ENCODE results near the gene ITPA. TPM values are rescaled to one million over a fixed set of nuclear protein-coding genes. Genes with fewer than 3 reads are reported as not detected.

Gene ITPA
- total RNA-seq, 4 donors from 2014 or later: 39.4 to 62.4 (median 50.5) TPM

GRCh38 chr20:3242172-3242692 is 32.9 kb downstream of the ITPA start:
- Histone ChIP-seq H3K9me3 (no peaks in the 10 kb centered on the region), H3K4me3 (no peak overlapping the region), H3K36me3 (no peaks in the 10 kb centered on the region), H3K27ac (no peak overlapping the region), H3K4me1 (peaks cover 0 to 26% (median 17%) of the 10 kb centered on the region in 4 donors), H3K27me3 (peaks cover 0 to 44% of the 10 kb centered on the region in 2 donors)
- DNase-seq (ENCODE audit: low spot score in 2 of 2): no peak
- WGBS, 2 donors: 65 to 67% methylated on average over 6 of the region's 6 CpGs
- TF ChIP-seq POLR2A (IDR thresholded peaks at IDR 0.05): no peak
- no peak for TF ChIP-seq EP300 (IDR thresholded peaks at IDR 0.05)
- TF ChIP-seq CTCF (IDR thresholded peaks at IDR 0.05): no peak

- no peak for DNase-seq (ENCODE audit: low spot score in 2 of 2)
- H3K27ac ChIP-seq: no peak overlapping the region
- 65 to 76% methylated on average over 11 of the region's 11 CpGs for WGBS, 2 donors
- peaks cover 0 to 34% of the 10 kb centered on the region in 2 donors for H3K27me3 ChIP-seq
- H3K4me3 ChIP-seq: no peak overlapping the region
- peaks cover 0 to 23% (median 10%) of the 10 kb centered on the region in 4 donors for H3K4me1 ChIP-seq
- no peaks in the 10 kb centered on the region for H3K36me3 ChIP-seq
- H3K9me3 ChIP-seq: no peaks in the 10 kb centered on the region
- TF ChIP-seq POLR2A (IDR thresholded peaks at IDR 0.05): no peak
Measured at GRCh38 chr20:3243718-3244358, 34.5 kb downstream of the ITPA start.

GRCh38 chr20:3244613-3245012 is 35.3 kb downstream of the ITPA start:
- Histone ChIP-seq H3K36me3 (peaks cover 0 to 1% (median 0%) of the 10 kb centered on the region in 3 donors), H3K4me3 (no peak overlapping the region), H3K4me1 (peaks cover 0 to 21% (median 10%) of the 10 kb centered on the region in 4 donors), H3K9me3 (no peaks in the 10 kb centered on the region), H3K27ac (no peak overlapping the region), H3K27me3 (peaks cover 0 to 30% of the 10 kb centered on the region in 2 donors)
- DNase-seq (ENCODE audit: low spot score in 2 of 2): no peak
- TF ChIP-seq EP300 (IDR thresholded peaks at IDR 0.05) (no peak), CTCF (IDR thresholded peaks at IDR 0.05) (no peak), POLR2A (IDR thresholded peaks at IDR 0.05) (no peak)
- 88 to 100% methylated on average over 1 of the region's 1 CpG for WGBS, 2 donors

GRCh38 chr20:3245156-3245555 is 35.9 kb downstream of the ITPA start:
- Histone ChIP-seq H3K27ac (no peak overlapping the region), H3K4me3 (no peak overlapping the region), H3K27me3 (peaks cover 0 to 24% of the 10 kb centered on the region in 2 donors), H3K4me1 (peaks cover 0 to 15% (median 7%) of the 10 kb centered on the region in 4 donors), H3K36me3 (peaks cover 0 to 7% (median 0%) of the 10 kb centered on the region in 3 donors), H3K9me3 (no peaks in the 10 kb centered on the region)
- no peak for DNase-seq (ENCODE audit: low spot score in 2 of 2)
- WGBS, 2 donors: 56 to 75% methylated on average over 2 of the region's 2 CpGs
- TF ChIP-seq CTCF (IDR thresholded peaks at IDR 0.05): no peak

GRCh38 chr20:3245711-3246110 is 36.4 kb downstream of the ITPA start:
- WGBS, 2 donors: 54 to 55% methylated on average over 4 of the region's 4 CpGs
- Histone ChIP-seq H3K36me3 (peaks cover 0 to 12% (median 0%) of the 10 kb centered on the region in 3 donors), H3K4me1 (peaks cover 0 to 15% (median 7%) of the 10 kb centered on the region in 4 donors), H3K4me3 (no peak overlapping the region), H3K9me3 (no peaks in the 10 kb centered on the region), H3K27me3 (peaks cover 0 to 19% of the 10 kb centered on the region in 2 donors), H3K27ac (no peak overlapping the region)
- no peak for DNase-seq (ENCODE audit: low spot score in 2 of 2)
- no peak for TF ChIP-seq POLR2A (IDR thresholded peaks at IDR 0.05)

GRCh38 chr20:3246682-3247081 is 37.4 kb downstream of the ITPA start:
- Histone ChIP-seq H3K9me3 (no peaks in the 10 kb centered on the region), H3K4me3 (no peak overlapping the region), H3K27me3 (peaks cover 0 to 9% of the 10 kb centered on the region in 2 donors), H3K27ac (no peak overlapping the region), H3K4me1 (peaks cover 0 to 15% (median 7%) of the 10 kb centered on the region in 4 donors), H3K36me3 (peaks cover 0 to 22% (median 0%) of the 10 kb centered on the region in 3 donors)
- no peak for TF ChIP-seq EP300 (IDR thresholded peaks at IDR 0.05)
- TF ChIP-seq CTCF (IDR thresholded peaks at IDR 0.05): no peak
- TF ChIP-seq POLR2A (IDR thresholded peaks at IDR 0.05): no peak
- 81 to 90% methylated on average over 1 of the region's 1 CpG for WGBS, 2 donors
- DNase-seq (ENCODE audit: low spot score in 2 of 2): no peak
